ENCODE results near the gene DPEP2. TPM values are rescaled to one million over a fixed set of nuclear protein-coding genes. Genes with fewer than 3 reads are reported as not detected.

Gene DPEP2
- polyA plus RNA-seq, 1 experiment: not detected

GRCh38 chr16:68028996-68029395 lies 29.7 kb upstream of the DPEP2 start:
- H3K9me3 ChIP-seq (ENCODE audit: control insufficient read depth, insufficient read depth, low read length): no peaks in the 10 kb centered on the region
- no peak overlapping the region for H3K27ac ChIP-seq (ENCODE audit: low read depth, low read length)
- ChIA-PET POLR2A (interaction anchor here (0.6 kb wide), 1 partner anchor 14 kb away, joined by 10 read pairs; no protein-coding TSS in a partner anchor), CTCF (interaction anchor here (0.5 to 3.3 kb wide), 2 partner anchors 12 to 38 kb away, joined by 3 to 22 read pairs; no protein-coding TSS in a partner anchor)
- TF ChIP-seq, protein P1, sequence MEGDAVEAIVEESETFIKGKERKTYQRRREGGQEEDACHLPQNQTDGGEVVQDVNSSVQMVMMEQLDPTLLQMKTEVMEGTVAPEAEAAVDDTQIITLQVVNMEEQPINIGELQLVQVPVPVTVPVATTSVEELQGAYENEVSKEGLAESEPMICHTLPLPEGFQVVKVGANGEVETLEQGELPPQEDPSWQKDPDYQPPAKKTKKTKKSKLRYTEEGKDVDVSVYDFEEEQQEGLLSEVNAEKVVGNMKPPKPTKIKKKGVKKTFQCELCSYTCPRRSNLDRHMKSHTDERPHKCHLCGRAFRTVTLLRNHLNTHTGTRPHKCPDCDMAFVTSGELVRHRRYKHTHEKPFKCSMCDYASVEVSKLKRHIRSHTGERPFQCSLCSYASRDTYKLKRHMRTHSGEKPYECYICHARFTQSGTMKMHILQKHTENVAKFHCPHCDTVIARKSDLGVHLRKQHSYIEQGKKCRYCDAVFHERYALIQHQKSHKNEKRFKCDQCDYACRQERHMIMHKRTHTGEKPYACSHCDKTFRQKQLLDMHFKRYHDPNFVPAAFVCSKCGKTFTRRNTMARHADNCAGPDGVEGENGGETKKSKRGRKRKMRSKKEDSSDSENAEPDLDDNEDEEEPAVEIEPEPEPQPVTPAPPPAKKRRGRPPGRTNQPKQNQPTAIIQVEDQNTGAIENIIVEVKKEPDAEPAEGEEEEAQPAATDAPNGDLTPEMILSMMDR (IDR thresholded peaks at IDR 0.05; ENCODE audit: low read depth, low read length): no peak
- H3K27me3 ChIP-seq (ENCODE audit: control insufficient read depth, insufficient read depth, low read length): no peaks in the 10 kb centered on the region
- no peak overlapping the region for H3K4me3 ChIP-seq (ENCODE audit: low read depth, low read length)
- DNase-seq (ENCODE audit: low read depth, low spot score): no peak

DNA sequence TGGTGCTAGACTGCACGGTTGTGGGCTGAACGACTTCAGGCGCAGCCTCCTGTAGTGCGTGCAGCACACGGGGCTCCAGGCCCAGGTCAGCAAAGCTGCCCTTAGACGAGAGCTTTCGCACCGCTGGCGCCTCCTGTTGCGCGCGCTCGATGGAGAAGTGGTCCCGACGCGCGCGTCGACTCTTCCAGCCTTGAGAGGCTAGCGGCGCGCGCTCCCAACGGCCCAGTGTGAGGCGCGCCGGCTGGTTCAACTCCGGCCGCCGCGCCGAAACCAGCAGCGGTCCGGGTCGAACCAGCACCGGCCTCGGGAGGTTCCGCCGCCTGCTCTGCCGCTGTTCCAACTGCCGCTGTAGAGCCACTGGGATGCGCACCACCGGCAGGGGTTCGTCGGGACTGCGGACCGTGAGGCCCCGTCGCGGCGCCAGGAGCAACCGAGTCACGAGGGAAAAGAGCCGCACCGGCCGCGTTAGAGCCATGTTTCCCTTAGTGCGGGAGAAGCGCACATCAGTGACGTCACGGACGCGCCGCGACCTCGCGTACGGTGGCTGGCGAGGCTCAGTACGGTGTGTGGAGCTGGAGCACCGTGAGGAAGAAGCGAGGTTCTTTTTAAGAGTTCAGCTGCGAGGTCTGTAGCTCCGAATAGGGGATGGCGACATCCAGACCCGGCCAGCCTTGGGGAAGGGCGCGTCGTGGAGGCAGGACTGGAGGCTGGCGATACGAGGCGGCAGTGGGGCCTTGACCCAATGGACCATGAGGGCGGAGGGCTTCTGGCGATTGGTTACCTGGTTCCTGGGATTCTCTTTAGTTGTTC lies 23.6 kb upstream of the DPEP2 start, which contains the start of the genes DDX28 and DUS2:
Gene DDX28 (minus strand): TSS at position 505 of the 810 bp plus-strand sequence. CDS start 30 bp downstream, at position 475.
Gene DUS2 (plus strand): TSS at position 557 of the 810 bp plus-strand sequence. CDS start 14,740 bp downstream, outside the sequence.
- peak within 1 kb of the TSS; percentile 65 for H3K27ac ChIP-seq (ENCODE audit: low read depth, low read length)
- H3K27me3 ChIP-seq (ENCODE audit: control insufficient read depth, insufficient read depth, low read length): no peaks in the 10 kb centered on the region
- ChIA-PET CTCF (interaction anchor here (0.6 to 1.4 kb wide), 3 partner anchors 18 to 466 kb away, joined by 3 to 11 read pairs (median 3); no protein-coding TSS in a partner anchor), POLR2A (interaction anchor here (0.6 to 1.8 kb wide), 9 partner anchors 9 to 63 kb away, joined by 3 to 9 read pairs (median 4); partner anchors contain the start of genes DPEP3 and NFATC3)
- peak within 1 kb of the TSS; percentile 98 for H3K4me3 ChIP-seq (ENCODE audit: low read depth, low read length)
- TF ChIP-seq, protein P1 (IDR thresholded peaks at IDR 0.05; ENCODE audit: low read depth, low read length): no peak
- peak; percentile 79 for DNase-seq (ENCODE audit: low read depth, low spot score)
- no peaks in the 10 kb centered on the region; the same call in 1 of the 2 replicates for H3K9me3 ChIP-seq (ENCODE audit: control insufficient read depth, insufficient read depth, low read length)

DNA sequence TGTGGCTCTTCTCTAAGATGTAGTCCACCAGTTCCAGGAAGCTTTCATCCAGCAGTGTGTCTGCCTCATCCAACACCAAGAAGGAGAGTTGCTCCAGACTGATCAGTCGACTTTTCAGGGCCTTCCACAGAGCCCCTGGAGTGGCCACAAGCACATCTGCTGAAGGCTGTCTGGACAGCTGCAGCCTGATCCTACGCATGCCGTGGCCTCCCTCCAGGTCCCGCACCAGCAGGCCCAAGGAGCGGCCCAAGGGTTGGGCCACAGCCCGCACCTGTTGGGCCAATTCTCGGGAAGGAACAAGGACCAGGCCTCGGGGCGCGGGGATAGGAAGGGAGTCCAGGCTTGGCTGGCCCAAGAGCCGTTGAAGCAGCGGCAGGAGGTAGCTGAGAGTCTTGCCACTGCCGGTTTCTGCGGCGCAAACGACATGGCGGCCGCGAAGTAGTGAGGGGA lies 23.0 kb upstream of the DPEP2 start:
- DNase-seq (ENCODE audit: low read depth, low spot score): no peak
- peak overlapping the region; percentile 65 for H3K27ac ChIP-seq (ENCODE audit: low read depth, low read length)
- no peaks in the 10 kb centered on the region; the same call in 1 of the 2 replicates for H3K9me3 ChIP-seq (ENCODE audit: control insufficient read depth, insufficient read depth, low read length)
- H3K27me3 ChIP-seq (ENCODE audit: control insufficient read depth, insufficient read depth, low read length): no peaks in the 10 kb centered on the region
- CTCF ChIA-PET: interaction anchor here (1.0 to 1.4 kb wide), 3 partner anchors 18 to 206 kb away, joined by 3 to 11 read pairs (median 4); no protein-coding TSS in a partner anchor
- peak overlapping the region; percentile 98 for H3K4me3 ChIP-seq (ENCODE audit: low read depth, low read length)
- POLR2A ChIA-PET: interaction anchor here (0.7 to 1.8 kb wide), 3 partner anchors 18 to 63 kb away, joined by 4 to 5 read pairs (median 4); partner anchors contain the start of gene NFATC3
- TF ChIP-seq, protein P1 (IDR thresholded peaks at IDR 0.05; ENCODE audit: low read depth, low read length): no peak

- Histone ChIP-seq H3K4me3 (ENCODE audit: low read depth, low read length) (peak overlapping the region; percentile 2; the same call in 1 of the 2 replicates), H3K27ac (ENCODE audit: low read depth, low read length) (no peak overlapping the region), H3K27me3 (ENCODE audit: control insufficient read depth, insufficient read depth, low read length) (no peaks in the 10 kb centered on the region), H3K9me3 (ENCODE audit: control insufficient read depth, insufficient read depth, low read length) (no peaks in the 10 kb centered on the region; the same call in 1 of the 2 replicates)
- TF ChIP-seq, protein P1 (IDR thresholded peaks at IDR 0.05; ENCODE audit: low read depth, low read length): no peak
- ChIA-PET CTCF (interaction anchor here (1.0 to 1.2 kb wide), 2 partner anchors 19 to 205 kb away, joined by 3 to 4 read pairs; no protein-coding TSS in a partner anchor), POLR2A (no interaction called here)
- no peak for DNase-seq (ENCODE audit: low read depth, low spot score)
Observed at GRCh38 chr16:68021490-68021889, 22.2 kb upstream of the DPEP2 start.
